ENCODE measurements around the gene FCGBP.
"Not testable (repeated sequence)": the region's sequence is repeated elsewhere in the genome, so short reads cannot be mapped to it uniquely, and the experiment has no call there.

The FCGBP gene

GRCh38 chr19:39967561-39967960, 33.1 kb upstream of the FCGBP start:
- Histone ChIP-seq H3K36me3 (ENCODE audit: control insufficient read depth, low read depth, low read length) (no peaks in the 10 kb centered on the region), H3K9me3 (ENCODE audit: control insufficient read depth, low read depth, low read length) (no peaks in the 10 kb centered on the region), H3K4me3 (ENCODE audit: low read length) (no peak overlapping the region), H3K9ac (ENCODE audit: low read length) (no peak overlapping the region), H3K27me3 (ENCODE audit: control insufficient read depth, insufficient read depth, low read length) (no peaks in the 10 kb centered on the region), H3K4me1 (ENCODE audit: control insufficient read depth, low read depth, low read length) (no peaks in the 10 kb centered on the region), H3K27ac (ENCODE audit: low read length) (no peak overlapping the region)

GRCh38 chr19:39966617-39967016, 32.2 kb upstream of the FCGBP start:
- no peaks in the 10 kb centered on the region for H3K4me1 ChIP-seq (ENCODE audit: control insufficient read depth, low read depth, low read length)
- H3K4me3 ChIP-seq (ENCODE audit: low read length), result no peak overlapping the region
- no peaks in the 10 kb centered on the region for H3K27me3 ChIP-seq (ENCODE audit: control insufficient read depth, insufficient read depth, low read length)
- no peak overlapping the region for H3K27ac ChIP-seq (ENCODE audit: low read length)
- no peaks in the 10 kb centered on the region for H3K36me3 ChIP-seq (ENCODE audit: control insufficient read depth, low read depth, low read length)
- no peaks in the 10 kb centered on the region for H3K9me3 ChIP-seq (ENCODE audit: control insufficient read depth, low read depth, low read length)
- no peak overlapping the region for H3K9ac ChIP-seq (ENCODE audit: low read length)

GRCh38 chr19:39963898-39964297, 29.5 kb upstream of the FCGBP start:
- Histone ChIP-seq H3K9ac (ENCODE audit: low read length) (no peak overlapping the region), H3K4me3 (ENCODE audit: low read length) (no peak overlapping the region), H3K27me3 (ENCODE audit: control insufficient read depth, insufficient read depth, low read length) (no peaks in the 10 kb centered on the region), H3K36me3 (ENCODE audit: control insufficient read depth, low read depth, low read length) (no peaks in the 10 kb centered on the region), H3K9me3 (ENCODE audit: control insufficient read depth, low read depth, low read length) (no peaks in the 10 kb centered on the region), H3K4me1 (ENCODE audit: control insufficient read depth, low read depth, low read length) (peaks cover 6% of the 10 kb centered on the region), H3K27ac (ENCODE audit: low read length) (no peak overlapping the region)

GRCh38 chr19:39959407-39959806, 25.0 kb upstream of the FCGBP start:
- not testable (repeated sequence) for H3K27me3 ChIP-seq (ENCODE audit: control insufficient read depth, insufficient read depth, low read length); H3K27ac ChIP-seq (ENCODE audit: low read length); H3K9ac ChIP-seq (ENCODE audit: low read length); H3K36me3 ChIP-seq (ENCODE audit: control insufficient read depth, low read depth, low read length); H3K9me3 ChIP-seq (ENCODE audit: control insufficient read depth, low read depth, low read length); H3K4me1 ChIP-seq (ENCODE audit: control insufficient read depth, low read depth, low read length); H3K4me3 ChIP-seq (ENCODE audit: low read length)

GRCh38 chr19:39958942-39959341, 24.5 kb upstream of the FCGBP start:
- not testable (repeated sequence) for H3K4me1 ChIP-seq (ENCODE audit: control insufficient read depth, low read depth, low read length); H3K9me3 ChIP-seq (ENCODE audit: control insufficient read depth, low read depth, low read length); H3K36me3 ChIP-seq (ENCODE audit: control insufficient read depth, low read depth, low read length); H3K27ac ChIP-seq (ENCODE audit: low read length); H3K4me3 ChIP-seq (ENCODE audit: low read length); H3K27me3 ChIP-seq (ENCODE audit: control insufficient read depth, insufficient read depth, low read length); H3K9ac ChIP-seq (ENCODE audit: low read length)

GRCh38 chr19:39957886-39958285, 23.5 kb upstream of the FCGBP start:
- not testable (repeated sequence) for H3K27me3 ChIP-seq (ENCODE audit: control insufficient read depth, insufficient read depth, low read length); H3K9ac ChIP-seq (ENCODE audit: low read length); H3K36me3 ChIP-seq (ENCODE audit: control insufficient read depth, low read depth, low read length); H3K4me1 ChIP-seq (ENCODE audit: control insufficient read depth, low read depth, low read length); H3K9me3 ChIP-seq (ENCODE audit: control insufficient read depth, low read depth, low read length); H3K4me3 ChIP-seq (ENCODE audit: low read length); H3K27ac ChIP-seq (ENCODE audit: low read length)

- H3K27ac ChIP-seq (ENCODE audit: low read length), result no peak overlapping the region
- no peak overlapping the region for H3K9ac ChIP-seq (ENCODE audit: low read length)
- no peaks in the 10 kb centered on the region for H3K27me3 ChIP-seq (ENCODE audit: control insufficient read depth, insufficient read depth, low read length)
- peaks cover under 1% of the 10 kb centered on the region for H3K4me1 ChIP-seq (ENCODE audit: control insufficient read depth, low read depth, low read length)
- H3K9me3 ChIP-seq (ENCODE audit: control insufficient read depth, low read depth, low read length), result no peaks in the 10 kb centered on the region
- no peaks in the 10 kb centered on the region for H3K36me3 ChIP-seq (ENCODE audit: control insufficient read depth, low read depth, low read length)
- no peak overlapping the region for H3K4me3 ChIP-seq (ENCODE audit: low read length)
Observed at GRCh38 chr19:39953915-39954314, 19.5 kb upstream of the FCGBP start.

GRCh38 chr19:39951686-39952085, 17.3 kb upstream of the FCGBP start:
- H3K9me3 ChIP-seq (ENCODE audit: control insufficient read depth, low read depth, low read length), result no peaks in the 10 kb centered on the region
- no peak overlapping the region for H3K27ac ChIP-seq (ENCODE audit: low read length)
- no peaks in the 10 kb centered on the region for H3K36me3 ChIP-seq (ENCODE audit: control insufficient read depth, low read depth, low read length)
- H3K27me3 ChIP-seq (ENCODE audit: control insufficient read depth, insufficient read depth, low read length), result no peaks in the 10 kb centered on the region
- no peak overlapping the region for H3K9ac ChIP-seq (ENCODE audit: low read length)
- no peaks in the 10 kb centered on the region for H3K4me1 ChIP-seq (ENCODE audit: control insufficient read depth, low read depth, low read length)
- H3K4me3 ChIP-seq (ENCODE audit: low read length), result no peak overlapping the region

GRCh38 chr19:39951065-39951650, 16.7 kb upstream of the FCGBP start:
- H3K9ac ChIP-seq (ENCODE audit: low read length), result no peak overlapping the region
- no peak overlapping the region for H3K27ac ChIP-seq (ENCODE audit: low read length)
- no peaks in the 10 kb centered on the region for H3K9me3 ChIP-seq (ENCODE audit: control insufficient read depth, low read depth, low read length)
- H3K4me3 ChIP-seq (ENCODE audit: low read length), result no peak overlapping the region
- no peaks in the 10 kb centered on the region for H3K27me3 ChIP-seq (ENCODE audit: control insufficient read depth, insufficient read depth, low read length)
- H3K4me1 ChIP-seq (ENCODE audit: control insufficient read depth, low read depth, low read length), result no peaks in the 10 kb centered on the region
- H3K36me3 ChIP-seq (ENCODE audit: control insufficient read depth, low read depth, low read length), result no peaks in the 10 kb centered on the region

GRCh38 chr19:39949026-39949747, 14.8 kb upstream of the FCGBP start:
- Histone ChIP-seq H3K27ac (ENCODE audit: low read length) (no peak overlapping the region), H3K4me1 (ENCODE audit: control insufficient read depth, low read depth, low read length) (no peaks in the 10 kb centered on the region), H3K27me3 (ENCODE audit: control insufficient read depth, insufficient read depth, low read length) (no peaks in the 10 kb centered on the region), H3K9me3 (ENCODE audit: control insufficient read depth, low read depth, low read length) (no peaks in the 10 kb centered on the region), H3K36me3 (ENCODE audit: control insufficient read depth, low read depth, low read length) (no peaks in the 10 kb centered on the region), H3K9ac (ENCODE audit: low read length) (no peak overlapping the region), H3K4me3 (ENCODE audit: low read length) (no peak overlapping the region)

- H3K9me3 ChIP-seq (ENCODE audit: control insufficient read depth, low read depth, low read length), result no peaks in the 10 kb centered on the region
- peaks cover 6% of the 10 kb centered on the region for H3K4me1 ChIP-seq (ENCODE audit: control insufficient read depth, low read depth, low read length)
- no peak overlapping the region for H3K27ac ChIP-seq (ENCODE audit: low read length)
- H3K4me3 ChIP-seq (ENCODE audit: low read length), result no peak overlapping the region
- no peaks in the 10 kb centered on the region for H3K27me3 ChIP-seq (ENCODE audit: control insufficient read depth, insufficient read depth, low read length)
- no peak overlapping the region for H3K9ac ChIP-seq (ENCODE audit: low read length)
- no peaks in the 10 kb centered on the region for H3K36me3 ChIP-seq (ENCODE audit: control insufficient read depth, low read depth, low read length)
Observed at GRCh38 chr19:39946532-39946931, 12.1 kb upstream of the FCGBP start.

- H3K9ac ChIP-seq (ENCODE audit: low read length), result no peak overlapping the region
- no peaks in the 10 kb centered on the region for H3K27me3 ChIP-seq (ENCODE audit: control insufficient read depth, insufficient read depth, low read length)
- no peak overlapping the region for H3K4me3 ChIP-seq (ENCODE audit: low read length)
Observed at GRCh38 chr19:39943586-39943985, 9.2 kb upstream of the FCGBP start.

More at GRCh38 chr19:39943586-39943985, 9.2 kb upstream of the FCGBP start:
- Histone ChIP-seq H3K4me1 (ENCODE audit: control insufficient read depth, low read depth, low read length) (peaks cover 7% of the 10 kb centered on the region), H3K36me3 (ENCODE audit: control insufficient read depth, low read depth, low read length) (no peaks in the 10 kb centered on the region), H3K9me3 (ENCODE audit: control insufficient read depth, low read depth, low read length) (no peaks in the 10 kb centered on the region), H3K27ac (ENCODE audit: low read length) (no peak overlapping the region)

All from iPS-18a (cell line).